ENCODE data around the gene CHST14. TPM values are rescaled to one million over a fixed set of nuclear protein-coding genes. Genes with fewer than 3 reads are reported as not detected.

CHST14 gene
- total RNA-seq, 3 donors from 2014 or later (not counting 1 experiment from before 2014, with no cell fraction given), result 9.8 to 16.7 (median 12.9) TPM

GRCh38 chr15:40487816-40488682 is 17.3 kb downstream of the CHST14 start:
- H3K9me3 Mint-ChIP-seq, result no peaks in the 10 kb centered on the region
- Histone ChIP-seq H3K36me3 (ENCODE audit: control insufficient read depth, insufficient read depth, low read length) (no peaks in the 10 kb centered on the region), H3K4me3 (ENCODE audit: low read length) (no peak overlapping the region), H3K9me3 (ENCODE audit: control insufficient read depth, insufficient read depth, low read length) (no peaks in the 10 kb centered on the region), H3K27ac (ENCODE audit: low read length) (no peak overlapping the region), H3K4me1 (ENCODE audit: control insufficient read depth, insufficient read depth, low read length) (no peaks in the 10 kb centered on the region), H3K27me3 (ENCODE audit: control insufficient read depth, insufficient read depth, low read length) (no peaks in the 10 kb centered on the region)
- DNase-seq, result no peak
- H3K4me3 Mint-ChIP-seq, result no peak overlapping the region
- TF ChIP-seq CTCF (IDR thresholded peaks at IDR 0.05), result no peak
- H3K36me3 Mint-ChIP-seq, result no peaks in the 10 kb centered on the region
- H3K4me1 Mint-ChIP-seq, result no peaks in the 10 kb centered on the region
- intact Hi-C loops (cut with micrococcal nuclease), result no loop called here
- no peak for ATAC-seq
- H3K27me3 Mint-ChIP-seq (ENCODE audit: low read depth in 2 of 2), result no peaks in the 10 kb centered on the region
- WGBS (ENCODE audit: insufficient coverage), result 94% methylated on average over 34 of the region's 35 CpGs
- no peak overlapping the region for H3K27ac Mint-ChIP-seq

GRCh38 chr15:40489274-40490175 is 18.7 kb downstream of the CHST14 start:
- no peak for ATAC-seq
- H3K4me1 Mint-ChIP-seq, result peaks cover 0 to 5% of the 10 kb centered on the region in 2 donors
- H3K4me3 Mint-ChIP-seq, result no peak overlapping the region
- intact Hi-C loops (cut with micrococcal nuclease), result no loop called here
- H3K9me3 Mint-ChIP-seq, result no peaks in the 10 kb centered on the region
- no peaks in the 10 kb centered on the region for H3K27me3 ChIP-seq (ENCODE audit: control insufficient read depth, insufficient read depth, low read length)
- no peak overlapping the region for H3K27ac ChIP-seq (ENCODE audit: low read length)
- DNase-seq, result no peak
- no peak overlapping the region for H3K4me3 ChIP-seq (ENCODE audit: low read length)
- no peaks in the 10 kb centered on the region for H3K36me3 Mint-ChIP-seq
- 92% methylated on average over 47 of the region's 47 CpGs for WGBS (ENCODE audit: insufficient coverage)
- H3K9me3 ChIP-seq (ENCODE audit: control insufficient read depth, insufficient read depth, low read length), result no peaks in the 10 kb centered on the region
- TF ChIP-seq CTCF (IDR thresholded peaks at IDR 0.05), result no peak
- no peaks in the 10 kb centered on the region for H3K27me3 Mint-ChIP-seq (ENCODE audit: low read depth in 2 of 2)
- H3K36me3 ChIP-seq (ENCODE audit: control insufficient read depth, insufficient read depth, low read length), result no peaks in the 10 kb centered on the region
- H3K4me1 ChIP-seq (ENCODE audit: control insufficient read depth, insufficient read depth, low read length), result no peaks in the 10 kb centered on the region
- H3K27ac Mint-ChIP-seq, result no peak overlapping the region

- no peaks in the 10 kb centered on the region for H3K36me3 ChIP-seq (ENCODE audit: control insufficient read depth, insufficient read depth, low read length)
- H3K27me3 ChIP-seq (ENCODE audit: control insufficient read depth, insufficient read depth, low read length), result no peaks in the 10 kb centered on the region
- DNase-seq (peak in 1 of 2 donors; percentile 55), ATAC-seq (peak in 2 of 3 donors; percentile 25 to 43)
- WGBS (ENCODE audit: insufficient coverage), result 61% methylated on average over 8 of the region's 8 CpGs
- Mint-ChIP-seq H3K4me3 (no peak overlapping the region), H3K27me3 (ENCODE audit: low read depth in 2 of 2) (peaks cover 0 to 11% of the 10 kb centered on the region in 2 donors), H3K27ac (no peak overlapping the region), H3K36me3 (no peaks in the 10 kb centered on the region), H3K9me3 (no peaks in the 10 kb centered on the region), H3K4me1 (peaks cover 0 to 5% of the 10 kb centered on the region in 2 donors)
- H3K4me1 ChIP-seq (ENCODE audit: control insufficient read depth, insufficient read depth, low read length), result no peaks in the 10 kb centered on the region
- no peak overlapping the region for H3K27ac ChIP-seq (ENCODE audit: low read length)
- H3K9me3 ChIP-seq (ENCODE audit: control insufficient read depth, insufficient read depth, low read length), result no peaks in the 10 kb centered on the region
- intact Hi-C loops (cut with micrococcal nuclease), result no loop called here
- no peak overlapping the region for H3K4me3 ChIP-seq (ENCODE audit: low read length)
- TF ChIP-seq CTCF (IDR thresholded peaks at IDR 0.05), result no peak
Measured at GRCh38 chr15:40493089-40493840, 22.5 kb downstream of the CHST14 start.

All from natural killer cell (primary cell).